Trophoblast cell (in vitro differentiated cells and primary cell): ENCODE measurements around the gene ATIC.

Experiments
- DNase-seq, 2 donors: peaks; one replicate each; pipeline ENCODE4 v3.0.0-alpha.2; 2016
- H2AFZ ChIP-seq: 2 replicates; pipeline ENCODE4 v1.6.1; 2013; ENCODE audit warnings: low read length, moderate library complexity, mild to moderate bottlenecking; ENCODE audit not compliant: insufficient read depth, poor library complexity
- H2AK5ac ChIP-seq: 2 replicates; pipeline ENCODE4 v1.6.1; 2013; ENCODE audit warnings: mild to moderate bottlenecking, low read length
- H2BK120ac ChIP-seq: 2 replicates; pipeline ENCODE4 v1.6.1; 2013; ENCODE audit warnings: low read length, mild to moderate bottlenecking, moderate library complexity; ENCODE audit not compliant: insufficient read depth, poor library complexity
- H2BK12ac ChIP-seq: 2 replicates; pipeline ENCODE4 v1.6.1; 2013; ENCODE audit warnings: mild to moderate bottlenecking, low read length, moderate library complexity
- H2BK5ac ChIP-seq: 2 replicates; pipeline ENCODE4 v1.6.1; 2013; ENCODE audit warnings: low read length, low read depth, moderate library complexity, mild to moderate bottlenecking; ENCODE audit not compliant: poor library complexity
- H3K14ac ChIP-seq: 2 replicates; pipeline ENCODE4 v1.6.1; 2013; ENCODE audit warnings: mild to moderate bottlenecking, low read length
- H3K18ac ChIP-seq: 2 replicates; pipeline ENCODE4 v1.6.1; 2013; ENCODE audit warnings: mild to moderate bottlenecking, low read length
- H3K23ac ChIP-seq: 2 replicates; pipeline ENCODE4 v1.6.1; 2013; ENCODE audit warnings: low read length
- H3K27ac ChIP-seq: 2 replicates; pipeline ENCODE4 v1.5.1; 2013; ENCODE audit warnings: low read depth, mild to moderate bottlenecking, inconsistent platforms, low read length, moderate library complexity
- H3K27me3 ChIP-seq: 2 replicates; pipeline ENCODE4 v1.6.1; 2013; ENCODE audit warnings: inconsistent platforms, mild to moderate bottlenecking, low read length, moderate library complexity; ENCODE audit not compliant: insufficient read depth
- H3K36me3 ChIP-seq, 2 experiments: 1 replicate in 1 of 2; 2 replicates in 1 of 2; pipeline ENCODE4 v1.6.1; 2013; ENCODE audit warnings: low read length in 2 of 2, mild to moderate bottlenecking in 2 of 2, moderate library complexity in 1 of 2; ENCODE audit not compliant: insufficient read depth in 2 of 2, control insufficient read depth in 1 of 2
- H3K4ac ChIP-seq: 2 replicates; pipeline ENCODE4 v1.6.1; 2013; ENCODE audit warnings: low read depth, mild to moderate bottlenecking, low read length, moderate library complexity
- H3K4me1 ChIP-seq, 2 experiments: 1 replicate in 1 of 2; 2 replicates in 1 of 2; pipeline ENCODE4 v1.6.1; 2013; ENCODE audit warnings: low read length in 2 of 2, mild to moderate bottlenecking in 2 of 2, moderate library complexity in 1 of 2; ENCODE audit not compliant: insufficient read depth in 2 of 2, control insufficient read depth in 1 of 2
- H3K4me2 ChIP-seq: 2 replicates; pipeline ENCODE4 v1.6.1; 2013; ENCODE audit warnings: inconsistent platforms, mild to moderate bottlenecking, low read length, moderate library complexity
- H3K4me3 ChIP-seq: 2 replicates; pipeline ENCODE4 v1.5.1; 2013; ENCODE audit warnings: mild to moderate bottlenecking, low read depth, low read length, inconsistent platforms
- H3K79me1 ChIP-seq: one replicate; pipeline ENCODE4 v1.6.1; 2013; ENCODE audit warnings: low read length
- H3K79me2 ChIP-seq: 2 replicates; pipeline ENCODE4 v1.6.1; 2013; ENCODE audit warnings: low read length, mild to moderate bottlenecking; ENCODE audit not compliant: control insufficient read depth, insufficient read depth, poor library complexity
- H3K9ac ChIP-seq: 2 replicates; pipeline ENCODE4 v1.6.1; 2013; ENCODE audit warnings: mild to moderate bottlenecking, low read length
- H3K9me3 ChIP-seq: 2 replicates; pipeline ENCODE4 v1.6.1; 2013; ENCODE audit warnings: low read depth, mild to moderate bottlenecking, control low read depth, inconsistent platforms, low read length; ENCODE audit not compliant: insufficient read depth
- H4K12ac ChIP-seq: 2 replicates; pipeline ENCODE4 v1.6.1; 2013; ENCODE audit warnings: low read depth, mild to moderate bottlenecking, low read length, moderate library complexity
- H4K8ac ChIP-seq: 2 replicates; pipeline ENCODE4 v1.6.1; 2013; ENCODE audit warnings: low read depth, mild to moderate bottlenecking, low read length, moderate library complexity
- H4K91ac ChIP-seq: one replicate; pipeline ENCODE4 v1.6.1; 2013; ENCODE audit warnings: low read depth, mild to moderate bottlenecking, low read length, moderate library complexity
- WGBS: extraction: QIAGEN DNeasy Blood & Tissue Kit; methylation state at CpG from one replicate; pipeline ENCODE4 v1.1.7; 2013; ENCODE audit warnings: missing lambda C conversion rate; ENCODE audit not compliant: insufficient read length, insufficient coverage; ENCODE audit errors: extremely low coverage; 5-methylcytosine and 5-hydroxymethylcytosine counted together

The ATIC gene

DNA sequence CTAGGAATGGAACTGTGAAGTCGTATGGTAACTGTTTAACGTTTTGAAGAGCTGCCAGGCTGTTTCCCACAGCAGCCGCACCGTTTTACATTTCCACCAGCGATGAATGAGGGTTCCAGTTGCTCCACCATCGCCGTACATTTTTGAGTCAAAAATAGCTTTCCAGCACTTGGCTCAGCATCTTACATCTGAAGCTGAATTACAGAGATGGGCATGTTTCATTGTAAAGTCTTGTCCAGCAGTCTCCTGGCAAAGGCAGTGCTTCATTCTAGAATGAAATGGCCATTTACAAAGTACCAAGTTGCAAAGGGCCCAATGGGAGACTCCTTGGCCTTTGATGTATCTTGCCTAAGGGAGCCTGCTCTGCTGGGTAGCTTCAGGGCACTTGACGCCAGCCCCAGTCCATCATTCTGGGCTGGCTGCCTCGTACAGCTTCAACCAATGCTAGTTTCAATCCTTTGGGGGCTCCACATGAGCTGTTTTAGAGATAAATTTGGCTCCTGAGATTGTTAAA lies 45.1 kb downstream of the ATIC start:
- H3K9ac ChIP-seq = no peak overlapping the region
- H3K79me2 ChIP-seq = no peaks in the 10 kb centered on the region
- H3K9me3 ChIP-seq = no peaks in the 10 kb centered on the region
- peaks cover 7 to 17% of the 10 kb centered on the region in 2 experiments for H3K36me3 ChIP-seq
- no peak for DNase-seq
- no peak overlapping the region for H3K4me2 ChIP-seq
- WGBS = no CpG with 5 or more reads among the region's 9 CpGs
- H3K4ac ChIP-seq = no peak overlapping the region
- H2BK120ac ChIP-seq = no peak overlapping the region
- no peak overlapping the region for H4K12ac ChIP-seq
- no peaks in the 10 kb centered on the region for H3K4me1 ChIP-seq
- H4K91ac ChIP-seq = no peak overlapping the region
- no peak overlapping the region for H3K4me3 ChIP-seq
- H2BK12ac ChIP-seq = no peak overlapping the region
- no peak overlapping the region for H3K27ac ChIP-seq
- H2AFZ ChIP-seq = no peak overlapping the region
- no peaks in the 10 kb centered on the region for H3K79me1 ChIP-seq
- H3K18ac ChIP-seq = no peak overlapping the region
- no peak overlapping the region for H2AK5ac ChIP-seq
- no peak overlapping the region for H4K8ac ChIP-seq
- H3K27me3 ChIP-seq = no peaks in the 10 kb centered on the region
- no peak overlapping the region for H3K14ac ChIP-seq
- no peak overlapping the region for H3K23ac ChIP-seq
- no peak overlapping the region for H2BK5ac ChIP-seq

DNA sequence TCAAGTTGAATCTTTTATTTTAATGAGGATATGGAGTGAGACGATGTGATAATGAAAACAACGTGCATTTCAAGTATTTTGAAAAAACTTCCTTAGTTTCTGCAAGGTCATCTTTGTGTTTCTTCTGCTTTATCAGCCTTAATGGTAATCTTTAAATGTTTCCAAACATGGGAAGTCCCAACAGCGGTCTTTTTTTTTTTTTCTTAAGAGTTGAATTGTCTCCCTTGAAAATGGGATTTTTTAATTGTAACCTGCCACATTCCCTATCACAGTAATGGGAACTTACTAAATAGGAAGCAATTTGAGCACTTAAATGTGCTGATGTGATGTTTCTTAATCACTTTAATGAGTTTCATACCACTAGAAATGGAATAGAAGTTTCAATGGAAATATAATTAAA lies 45.8 kb downstream of the ATIC start:
- DNase-seq = no peak
- H3K79me1 ChIP-seq = no peaks in the 10 kb centered on the region
- H3K18ac ChIP-seq = no peak overlapping the region
- H3K9me3 ChIP-seq = no peaks in the 10 kb centered on the region
- H4K8ac ChIP-seq = no peak overlapping the region
- no peak overlapping the region for H2BK12ac ChIP-seq
- H3K23ac ChIP-seq = no peak overlapping the region
- no CpG with 5 or more reads among the region's 3 CpGs for WGBS
- H3K79me2 ChIP-seq = no peaks in the 10 kb centered on the region
- H3K14ac ChIP-seq = no peak overlapping the region
- peaks cover 11 to 24% of the 10 kb centered on the region in 2 experiments for H3K36me3 ChIP-seq
- no peak overlapping the region for H3K4me3 ChIP-seq
- no peak overlapping the region for H3K27ac ChIP-seq
- H2BK120ac ChIP-seq = no peak overlapping the region
- no peak overlapping the region for H2AK5ac ChIP-seq
- no peak overlapping the region for H3K9ac ChIP-seq
- no peak overlapping the region for H2BK5ac ChIP-seq
- no peak overlapping the region for H4K12ac ChIP-seq
- no peaks in the 10 kb centered on the region for H3K27me3 ChIP-seq
- no peaks in the 10 kb centered on the region for H3K4me1 ChIP-seq
- H3K4ac ChIP-seq = no peak overlapping the region
- no peak overlapping the region for H3K4me2 ChIP-seq
- H4K91ac ChIP-seq = no peak overlapping the region
- H2AFZ ChIP-seq = no peak overlapping the region

DNA sequence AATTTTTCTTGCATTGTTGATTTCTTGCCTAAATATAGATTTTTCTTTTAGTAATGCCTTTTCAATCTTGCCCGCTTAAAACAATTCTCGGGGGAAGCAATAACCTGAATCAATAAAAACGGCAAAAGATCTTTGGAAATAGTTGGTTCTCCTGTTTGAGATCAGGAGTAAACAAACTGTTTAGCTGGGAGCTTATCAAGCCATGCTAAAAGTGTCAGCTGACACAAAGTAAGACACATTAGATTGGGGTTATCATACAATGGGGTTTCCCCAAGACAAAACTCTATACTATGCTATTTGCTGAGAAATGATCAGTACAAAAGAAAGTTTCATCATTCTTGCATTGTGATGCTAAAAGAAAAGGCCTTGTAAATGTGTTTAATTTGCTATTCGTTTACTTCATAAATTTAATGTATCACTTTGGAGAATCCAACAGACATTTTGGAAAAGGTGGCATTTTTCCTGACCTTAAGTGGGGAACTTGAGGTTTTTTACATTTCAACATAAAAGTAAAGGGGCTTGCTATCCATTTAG lies 46.5 kb downstream of the ATIC start:
- Histone ChIP-seq H4K8ac (no peak overlapping the region), H3K79me2 (no peaks in the 10 kb centered on the region), H4K12ac (no peak overlapping the region), H3K79me1 (no peaks in the 10 kb centered on the region), H3K27me3 (no peaks in the 10 kb centered on the region), H2BK5ac (no peak overlapping the region), H3K4me2 (no peak overlapping the region), H3K36me3 (peaks cover 14 to 29% of the 10 kb centered on the region in 2 experiments), H4K91ac (no peak overlapping the region), H3K4ac (no peak overlapping the region), H2BK12ac (no peak overlapping the region), H2AFZ (no peak overlapping the region), H3K4me1 (no peaks in the 10 kb centered on the region), H3K23ac (no peak overlapping the region), H3K14ac (no peak overlapping the region), H3K4me3 (no peak overlapping the region), H3K9ac (no peak overlapping the region), H2BK120ac (no peak overlapping the region), H3K18ac (no peak overlapping the region), H3K9me3 (no peaks in the 10 kb centered on the region), H3K27ac (no peak overlapping the region), H2AK5ac (no peak overlapping the region)
- WGBS = no CpG with 5 or more reads among the region's 4 CpGs
- peak in 1 of 2 donors; percentile 70 for DNase-seq

- no peak overlapping the region for H3K23ac ChIP-seq
- no peak overlapping the region for H3K4me2 ChIP-seq
- no peak overlapping the region for H4K91ac ChIP-seq
- H3K79me2 ChIP-seq = no peaks in the 10 kb centered on the region
- peak; percentile 69 to 78 for DNase-seq
- no peak overlapping the region for H2BK12ac ChIP-seq
- peaks cover 18 to 34% of the 10 kb centered on the region in 2 experiments for H3K36me3 ChIP-seq
- H4K12ac ChIP-seq = no peak overlapping the region
- H3K27me3 ChIP-seq = no peaks in the 10 kb centered on the region
- H3K79me1 ChIP-seq = no peaks in the 10 kb centered on the region
- no peak overlapping the region for H2AFZ ChIP-seq
- H2AK5ac ChIP-seq = no peak overlapping the region
- WGBS = no CpG with 5 or more reads among the region's 15 CpGs
- no peak overlapping the region for H3K18ac ChIP-seq
- H3K4ac ChIP-seq = no peak overlapping the region
- no peak overlapping the region for H2BK5ac ChIP-seq
- H3K27ac ChIP-seq = no peak overlapping the region
- no peak overlapping the region for H3K14ac ChIP-seq
- H3K9me3 ChIP-seq = no peaks in the 10 kb centered on the region
- H2BK120ac ChIP-seq = no peak overlapping the region
- H3K4me3 ChIP-seq = no peak overlapping the region
- H3K4me1 ChIP-seq = no peaks in the 10 kb centered on the region
- no peak overlapping the region for H3K9ac ChIP-seq
- H4K8ac ChIP-seq = no peak overlapping the region
These were observed 47.2 kb downstream of the ATIC start for GRCh38 chr2:215358891-215359575.
